Panc1 (cell line): ENCODE measurements around the gene ZNF350. TPM values are rescaled to one million over a fixed set of nuclear protein-coding genes. Genes with fewer than 3 reads are reported as not detected.
"Not testable (repeated sequence)": the region's sequence is repeated elsewhere in the genome, so short reads cannot be mapped to it uniquely, and the experiment has no call there.

ENCODE experiments used
- ATAC-seq: fragments of 200-7000 bp; cut with Tn5 transposase; 2 replicates; pipeline ENCODE4 v1.9.1; 2020; ENCODE audit warnings: mild to moderate bottlenecking, moderate library complexity
- BruUV-seq: library from RNA; stranded (reverse); fragments of 400-500 nt; replicated peaks from 2 replicates; lab custom pipeline; 2021; lab: Mats Ljungman, UMichigan
- CTCF ChIA-PET: fragments of 300-600 bp; sonication (Branson Sonifier 250); formaldehyde crosslinking; loops from one replicate; lab custom pipeline; 2022; ENCODE audit warnings: antibody characterized with exemption; lab: Charles Lee
- POLR2A ChIA-PET: fragments of 300-600 bp; sonication (Branson Sonifier 250); formaldehyde crosslinking; loops from one replicate; lab custom pipeline; 2022; ENCODE audit warnings: antibody characterized with exemption; lab: Charles Lee
- DNase-seq: peaks from one replicate; pipeline ENCODE4 v3.0.0-alpha.2; 2010; ENCODE audit warnings: low read depth, low spot score
- H3K27ac ChIP-seq: 2 replicates; pipeline ENCODE4 v1.5.1; 2011; ENCODE audit warnings: mild to moderate bottlenecking, low read length, inconsistent platforms
- H3K27me3 ChIP-seq: fragments of 200-500 bp; sonication (Bioruptor generic); 2 replicates; pipeline ENCODE4 v1.6.0; 2014; ENCODE audit warnings: low read length, inconsistent platforms; ENCODE audit not compliant: control insufficient read depth, insufficient read depth
- H3K36me3 ChIP-seq: fragments of 200-500 bp; sonication (Bioruptor generic); 2 replicates; pipeline ENCODE4 v1.5.1; 2014; ENCODE audit warnings: inconsistent platforms, mild to moderate bottlenecking, low read length, moderate library complexity; ENCODE audit not compliant: control insufficient read depth, insufficient read depth
- H3K4me1 ChIP-seq: 2 replicates; pipeline ENCODE4 v1.5.1; 2011; ENCODE audit warnings: inconsistent platforms, mild to moderate bottlenecking, low read length, moderate library complexity; ENCODE audit not compliant: control insufficient read depth, insufficient read depth
- H3K4me3 ChIP-seq, 2 experiments: 2 replicates each; pipeline ENCODE4 v1.5.1; 2011 to 2012; ENCODE audit warnings: low read depth in 2 of 2, low read length in 2 of 2, mild to moderate bottlenecking in 2 of 2, inconsistent platforms in 1 of 2, moderate library complexity in 1 of 2
- H3K9me3 ChIP-seq: fragments of 200-500 bp; sonication (Bioruptor generic); 2 replicates; pipeline ENCODE4 v1.5.1; 2014; ENCODE audit warnings: low read depth, mild to moderate bottlenecking, inconsistent platforms, low read length, moderate library complexity; ENCODE audit not compliant: control insufficient read depth, insufficient read depth
- POLR2AphosphoS5 ChIP-seq: IDR thresholded peaks from 2 replicates; pipeline ENCODE4 v1.6.1; 2012; ENCODE audit warnings: mild to moderate bottlenecking, low read depth, low read length, moderate library complexity
- SIN3A ChIP-seq: IDR thresholded peaks from 2 replicates; pipeline ENCODE4 v1.6.1; 2012; ENCODE audit warnings: low read depth, mild to moderate bottlenecking, low read length, moderate library complexity, borderline replicate concordance; ENCODE audit not compliant: insufficient read depth
- TCF7L2 ChIP-seq: IDR thresholded peaks from 2 replicates; pipeline ENCODE4 v1.6.1; 2011; ENCODE audit warnings: mild to moderate bottlenecking, low read depth, low read length, inconsistent platforms
- in situ Hi-C: cut with HindIII; loops from 2 replicates; pipeline ENCODE4 v1.10.0; 2016; ENCODE audit warnings: low sequenced_read_pairs, low pct_unique_long_range_greater_than_20kb
- intact Hi-C: fragments of 100-400 bp; cut with micrococcal nuclease; formaldehyde crosslinking; loops from one replicate; pipeline ENCODE4 v1.10.0; 2022; ENCODE audit not compliant: unreplicated experiment
- total RNA-seq: library from RNA; stranded (reverse); gene quantifications from one replicate; pipeline ENCODE4 v1.2.1, GENCODE V29; 2021; ENCODE audit not compliant: unreplicated experiment
- TF ChIP-seq, protein P1 (sequence below): fragments of 450-650 bp; IDR thresholded peaks from 2 replicates; pipeline ENCODE4 v1.5.1; 2017; ENCODE audit warnings: mild to moderate bottlenecking
- TF ChIP-seq, protein P2 (sequence below), 2 experiments: IDR thresholded peaks; 2 replicates each; pipeline ENCODE4 v1.6.1; 2011 to 2012; ENCODE audit warnings: low read depth in 2 of 2, control low read depth in 1 of 2, low read length in 1 of 2, mild to moderate bottlenecking in 1 of 2, moderate library complexity in 1 of 2; ENCODE audit not compliant: insufficient read depth in 1 of 2

ZNF350 gene
- total RNA-seq, 1 experiment from 2014 or later, result 5.1 TPM

DNA sequence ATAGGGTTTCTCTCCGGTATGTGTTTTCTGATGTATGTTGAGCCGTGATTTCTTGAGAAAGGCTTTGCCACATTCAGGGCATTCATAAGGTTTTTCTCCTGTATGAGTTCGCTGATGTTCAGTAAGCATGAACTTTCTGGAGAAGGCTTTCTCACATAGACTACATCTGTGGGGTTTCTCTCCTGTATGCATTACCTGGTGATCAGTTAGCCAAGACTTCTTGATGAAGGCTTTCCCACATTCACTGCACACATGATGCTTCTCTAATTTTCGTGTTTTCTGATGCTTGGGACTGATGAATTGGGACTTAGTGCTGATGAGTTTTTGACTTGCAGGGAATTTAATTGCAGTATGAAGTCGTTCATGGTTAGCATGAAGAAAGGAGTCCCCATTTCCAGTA lies 21.1 kb downstream of the ZNF350 start:
- in situ Hi-C loops, result no loop called here
- Histone ChIP-seq H3K4me3 (no peak overlapping the region), H3K9me3 (peaks cover 23% of the 10 kb centered on the region; the same call in 1 of the 2 replicates), H3K4me1 (no peaks in the 10 kb centered on the region), H3K36me3 (peaks cover 4% of the 10 kb centered on the region), H3K27ac (no peak overlapping the region), H3K27me3 (no peaks in the 10 kb centered on the region)
- TF ChIP-seq, protein P1, sequence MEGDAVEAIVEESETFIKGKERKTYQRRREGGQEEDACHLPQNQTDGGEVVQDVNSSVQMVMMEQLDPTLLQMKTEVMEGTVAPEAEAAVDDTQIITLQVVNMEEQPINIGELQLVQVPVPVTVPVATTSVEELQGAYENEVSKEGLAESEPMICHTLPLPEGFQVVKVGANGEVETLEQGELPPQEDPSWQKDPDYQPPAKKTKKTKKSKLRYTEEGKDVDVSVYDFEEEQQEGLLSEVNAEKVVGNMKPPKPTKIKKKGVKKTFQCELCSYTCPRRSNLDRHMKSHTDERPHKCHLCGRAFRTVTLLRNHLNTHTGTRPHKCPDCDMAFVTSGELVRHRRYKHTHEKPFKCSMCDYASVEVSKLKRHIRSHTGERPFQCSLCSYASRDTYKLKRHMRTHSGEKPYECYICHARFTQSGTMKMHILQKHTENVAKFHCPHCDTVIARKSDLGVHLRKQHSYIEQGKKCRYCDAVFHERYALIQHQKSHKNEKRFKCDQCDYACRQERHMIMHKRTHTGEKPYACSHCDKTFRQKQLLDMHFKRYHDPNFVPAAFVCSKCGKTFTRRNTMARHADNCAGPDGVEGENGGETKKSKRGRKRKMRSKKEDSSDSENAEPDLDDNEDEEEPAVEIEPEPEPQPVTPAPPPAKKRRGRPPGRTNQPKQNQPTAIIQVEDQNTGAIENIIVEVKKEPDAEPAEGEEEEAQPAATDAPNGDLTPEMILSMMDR, result no peak
- TSS peak; percentile 35 for BruUV-seq
- intact Hi-C loops, result no loop called here
- POLR2A ChIA-PET, result no interaction called here
- ATAC-seq, result no peak
- no peak for DNase-seq
- CTCF ChIA-PET, result no interaction called here

DNA sequence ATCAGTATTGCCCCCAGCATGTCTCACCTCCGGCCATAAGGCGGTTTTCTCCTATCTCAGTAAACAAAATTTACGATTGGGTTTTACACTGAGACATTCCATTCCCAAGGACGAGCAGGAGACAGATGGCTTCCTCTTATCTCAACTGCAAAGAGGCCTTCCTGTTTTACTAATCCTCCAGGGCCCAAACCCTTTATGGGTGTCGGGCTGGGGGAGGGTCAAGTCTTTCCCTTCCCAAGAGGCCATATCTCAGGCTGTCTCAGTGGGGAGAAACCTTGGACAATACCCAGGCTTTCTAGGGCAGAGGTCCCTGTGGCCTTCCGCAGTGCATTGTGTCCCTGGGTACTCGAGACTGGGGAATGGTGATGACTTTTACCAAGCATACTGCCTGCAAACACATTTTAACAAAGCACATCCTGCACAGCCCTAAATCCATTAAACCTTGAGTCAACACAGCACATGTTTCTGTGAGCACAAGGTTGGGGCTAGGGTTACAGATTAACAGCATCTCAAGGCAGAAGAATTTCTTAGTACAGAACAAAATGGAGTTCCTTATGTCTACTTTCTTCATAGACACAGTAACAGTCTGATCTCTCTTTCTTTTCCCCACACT lies 25.9 kb downstream of the ZNF350 start:
- H3K4me3 ChIP-seq, CTCF ChIA-PET, H3K27ac ChIP-seq, H3K27me3 ChIP-seq, POLR2A ChIA-PET, in situ Hi-C loops, ATAC-seq, H3K4me1 ChIP-seq, H3K36me3 ChIP-seq, DNase-seq, intact Hi-C loops, BruUV-seq: not testable (repeated sequence)
- peaks cover 11% of the 10 kb centered on the region; the same call in 1 of the 2 replicates for H3K9me3 ChIP-seq

DNA sequence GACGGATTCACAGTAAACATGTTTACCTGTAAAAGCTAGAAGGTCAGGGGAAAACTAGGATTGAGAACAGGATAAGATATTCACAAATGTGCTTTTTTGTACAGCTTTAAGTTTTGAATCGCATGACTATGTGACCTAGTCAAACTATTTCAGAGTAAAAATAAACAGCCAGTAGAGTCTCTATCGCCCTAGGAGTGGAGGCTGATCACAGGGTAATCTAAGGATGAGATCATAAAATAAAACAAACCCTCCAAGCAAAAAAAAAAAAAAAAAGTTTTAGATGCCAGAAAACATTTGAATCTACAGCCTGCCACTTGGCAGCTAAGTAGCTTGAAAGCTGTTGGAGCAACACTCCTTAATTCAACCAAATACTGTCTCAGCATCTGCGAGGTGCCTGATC lies 26.8 kb downstream of the ZNF350 start:
- H3K36me3 ChIP-seq, result no peaks in the 10 kb centered on the region
- no peak for ATAC-seq
- H3K4me1 ChIP-seq, result no peaks in the 10 kb centered on the region
- intact Hi-C loops (no loop called here), in situ Hi-C loops (no loop called here)
- no peak for TF ChIP-seq TCF7L2
- TF ChIP-seq POLR2AphosphoS5, result no peak
- TF ChIP-seq SIN3A, result no peak
- TF ChIP-seq, protein P1, result no peak
- TF ChIP-seq, protein P2, sequence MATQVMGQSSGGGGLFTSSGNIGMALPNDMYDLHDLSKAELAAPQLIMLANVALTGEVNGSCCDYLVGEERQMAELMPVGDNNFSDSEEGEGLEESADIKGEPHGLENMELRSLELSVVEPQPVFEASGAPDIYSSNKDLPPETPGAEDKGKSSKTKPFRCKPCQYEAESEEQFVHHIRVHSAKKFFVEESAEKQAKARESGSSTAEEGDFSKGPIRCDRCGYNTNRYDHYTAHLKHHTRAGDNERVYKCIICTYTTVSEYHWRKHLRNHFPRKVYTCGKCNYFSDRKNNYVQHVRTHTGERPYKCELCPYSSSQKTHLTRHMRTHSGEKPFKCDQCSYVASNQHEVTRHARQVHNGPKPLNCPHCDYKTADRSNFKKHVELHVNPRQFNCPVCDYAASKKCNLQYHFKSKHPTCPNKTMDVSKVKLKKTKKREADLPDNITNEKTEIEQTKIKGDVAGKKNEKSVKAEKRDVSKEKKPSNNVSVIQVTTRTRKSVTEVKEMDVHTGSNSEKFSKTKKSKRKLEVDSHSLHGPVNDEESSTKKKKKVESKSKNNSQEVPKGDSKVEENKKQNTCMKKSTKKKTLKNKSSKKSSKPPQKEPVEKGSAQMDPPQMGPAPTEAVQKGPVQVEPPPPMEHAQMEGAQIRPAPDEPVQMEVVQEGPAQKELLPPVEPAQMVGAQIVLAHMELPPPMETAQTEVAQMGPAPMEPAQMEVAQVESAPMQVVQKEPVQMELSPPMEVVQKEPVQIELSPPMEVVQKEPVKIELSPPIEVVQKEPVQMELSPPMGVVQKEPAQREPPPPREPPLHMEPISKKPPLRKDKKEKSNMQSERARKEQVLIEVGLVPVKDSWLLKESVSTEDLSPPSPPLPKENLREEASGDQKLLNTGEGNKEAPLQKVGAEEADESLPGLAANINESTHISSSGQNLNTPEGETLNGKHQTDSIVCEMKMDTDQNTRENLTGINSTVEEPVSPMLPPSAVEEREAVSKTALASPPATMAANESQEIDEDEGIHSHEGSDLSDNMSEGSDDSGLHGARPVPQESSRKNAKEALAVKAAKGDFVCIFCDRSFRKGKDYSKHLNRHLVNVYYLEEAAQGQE (IDR thresholded peaks at IDR 0.05; ENCODE audit: insufficient read depth in 1 of 2, low read depth in 2 of 2, low read length in 1 of 2), result no peak
- H3K4me3 ChIP-seq, result no peak overlapping the region
- BruUV-seq, result no TSS peak
- no peaks in the 10 kb centered on the region for H3K27me3 ChIP-seq
- CTCF ChIA-PET, result no interaction called here
- peaks cover 7% of the 10 kb centered on the region; the same call in 1 of the 2 replicates for H3K9me3 ChIP-seq
- H3K27ac ChIP-seq, result no peak overlapping the region
- POLR2A ChIA-PET, result no interaction called here
- DNase-seq, result no peak

DNA sequence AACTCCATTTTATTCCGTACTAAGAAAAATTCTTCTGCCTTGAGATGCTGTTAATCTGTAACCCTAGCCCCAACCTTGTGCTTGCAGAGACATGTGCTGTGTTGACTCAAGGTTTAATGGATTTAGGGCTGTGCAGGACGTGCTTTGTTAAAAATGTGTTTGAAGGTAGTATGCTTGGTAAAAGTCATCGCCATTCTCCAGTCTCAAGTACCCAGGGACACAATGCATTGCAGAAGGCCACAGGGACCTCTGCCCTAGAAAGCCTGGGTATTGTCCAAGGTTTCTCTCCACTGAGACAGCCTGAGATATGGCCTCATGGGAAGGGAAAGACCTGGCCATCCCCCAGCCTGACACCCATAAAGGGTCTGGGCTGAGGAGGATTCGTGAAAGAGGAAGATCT lies 28.8 kb downstream of the ZNF350 start:
- POLR2A ChIA-PET, result not testable (repeated sequence)

More for the DNA sequence above, 28.8 kb downstream of the ZNF350 start:
- CTCF ChIA-PET, H3K9me3 ChIP-seq, H3K4me1 ChIP-seq, H3K4me3 ChIP-seq, intact Hi-C loops, BruUV-seq, H3K27ac ChIP-seq, in situ Hi-C loops, H3K36me3 ChIP-seq, DNase-seq, H3K27me3 ChIP-seq, ATAC-seq: not testable (repeated sequence)
